ENCODE results near the gene SANBR.
"Not testable (repeated sequence)": the region's sequence is repeated elsewhere in the genome, so short reads cannot be mapped to it uniquely, and the experiment has no call there.

The SANBR gene

DNA sequence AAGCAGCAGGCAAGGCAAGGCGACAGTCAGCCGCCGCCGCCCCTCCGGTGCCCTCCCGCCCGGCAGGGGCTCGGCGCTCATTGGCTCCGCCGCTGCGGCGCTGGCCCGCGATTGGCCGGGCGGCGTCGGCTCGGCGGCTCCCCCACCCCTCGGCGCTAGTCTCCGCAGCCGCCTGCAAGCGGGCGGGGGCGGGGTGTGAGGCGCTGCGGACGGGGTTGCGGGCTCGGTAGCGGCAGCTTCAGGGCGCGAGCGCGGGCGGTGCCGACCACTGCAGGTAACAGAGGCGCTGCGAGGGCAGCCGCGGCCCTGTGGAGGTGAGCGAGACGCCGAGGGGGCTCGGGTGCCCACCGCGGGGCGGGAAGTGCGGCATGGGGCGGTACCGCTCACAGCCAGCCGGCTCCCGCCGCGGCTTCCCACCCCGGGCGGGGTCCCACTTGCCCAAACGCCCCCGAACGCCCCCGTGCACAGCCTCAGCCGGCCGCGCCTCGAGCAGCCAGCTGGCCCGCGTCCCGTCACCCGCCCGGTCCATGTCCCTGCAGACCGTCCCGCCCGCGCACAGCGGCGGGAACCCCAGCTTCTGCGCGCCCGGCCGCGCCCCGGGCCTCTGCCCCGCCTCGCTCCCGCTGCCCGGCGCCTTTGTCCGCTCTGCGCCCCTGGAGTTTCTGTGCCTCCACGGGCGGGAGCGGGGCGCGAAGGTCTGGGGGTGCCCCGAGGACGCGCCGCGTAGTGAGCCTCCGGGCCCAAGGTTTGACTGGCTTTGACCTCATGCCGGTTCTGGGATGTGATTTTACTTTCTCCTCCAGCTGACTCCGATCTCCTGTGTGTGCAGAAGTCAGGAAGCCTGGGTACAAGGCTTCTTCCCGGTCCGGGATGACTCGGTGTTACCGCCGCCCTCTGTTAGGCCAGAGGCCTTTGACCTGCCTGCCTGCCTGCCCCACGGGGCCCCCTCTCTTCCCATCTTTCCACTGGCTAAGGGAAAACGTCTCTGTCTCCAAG lies at the start of gene SANBR:
SANBR (plus strand) TSS at position 158 of the 996 bp plus-strand sequence. CDS start 4,480 bp downstream, outside the sequence.
- DNase-seq (ENCODE audit: low read depth), result peak; percentile 76

DNA sequence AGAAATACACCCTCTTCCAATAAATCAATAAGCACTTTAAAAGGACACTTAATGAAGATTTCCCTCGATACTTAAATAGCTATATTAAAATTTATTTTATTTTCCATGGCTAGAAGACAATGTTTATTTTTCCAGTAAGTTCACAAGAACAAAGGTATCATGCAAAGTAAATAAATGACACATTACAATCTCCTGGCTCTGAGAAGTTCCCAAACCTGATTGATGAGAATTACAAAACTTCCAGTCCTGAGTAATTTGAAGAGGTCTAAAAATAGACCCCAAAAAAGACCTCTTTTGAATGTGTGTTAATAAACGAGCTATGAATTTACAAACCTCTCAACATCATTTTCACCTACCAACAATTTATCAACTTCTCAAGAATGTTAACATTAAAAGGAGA lies 49.7 kb upstream of the SANBR start:
- no peak for DNase-seq (ENCODE audit: low read depth)

DNA sequence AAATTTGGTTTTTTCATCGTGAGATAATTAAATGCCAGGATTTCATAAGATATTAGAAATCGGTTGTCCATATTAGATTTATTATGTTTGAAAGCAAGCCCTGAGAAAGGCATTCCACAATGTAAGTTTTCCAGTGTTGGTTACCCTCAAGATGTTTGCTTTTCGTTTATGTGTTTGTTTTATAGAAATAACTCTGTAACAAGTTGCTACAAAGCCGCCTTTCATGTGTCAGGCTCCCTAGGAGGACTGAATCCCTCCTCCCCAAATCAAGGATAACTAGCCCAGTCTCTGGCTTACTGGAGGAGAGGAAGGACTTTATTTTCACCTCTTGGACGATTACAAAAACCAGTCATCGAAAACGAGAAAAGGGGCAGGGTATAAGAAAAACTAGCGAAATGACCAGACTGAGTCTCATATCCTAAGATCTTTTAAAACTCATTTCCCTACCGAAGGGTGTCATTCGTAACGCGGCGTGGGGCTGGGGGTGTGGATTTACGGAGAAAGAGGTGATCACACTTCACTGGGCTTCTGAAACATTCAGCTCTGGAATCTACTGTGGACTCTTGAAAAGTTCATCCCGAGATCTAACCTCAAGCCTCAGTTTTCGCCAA lies 49.2 kb upstream of the SANBR start:
- DNase-seq (ENCODE audit: low read depth), result no peak

DNA sequence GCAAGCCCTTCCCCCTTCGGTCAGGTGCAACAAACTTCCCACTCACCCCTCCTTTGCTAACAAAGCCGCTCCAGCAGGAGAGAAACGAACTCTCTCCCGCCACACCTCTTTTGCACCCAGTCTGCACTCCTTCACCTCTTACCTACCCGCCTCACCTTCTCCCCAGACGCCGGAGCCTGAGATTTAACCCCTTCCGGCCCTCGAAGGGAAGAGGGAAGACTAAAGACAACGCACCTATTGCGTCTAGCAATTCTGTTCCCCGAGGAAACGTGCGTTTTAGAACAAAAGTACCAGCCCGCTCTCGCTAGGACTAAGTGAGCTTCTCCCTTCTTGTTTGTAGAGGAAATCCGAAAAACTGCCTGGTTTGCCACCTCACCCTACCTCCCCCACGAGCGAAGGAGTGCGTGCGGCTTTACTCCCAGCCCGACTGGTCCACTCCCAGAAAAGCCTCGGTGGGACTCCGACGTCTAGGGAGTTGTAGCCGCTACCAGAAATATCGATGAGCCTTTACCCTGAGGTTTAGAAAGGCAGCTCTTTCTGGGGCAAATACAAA lies 48.6 kb upstream of the SANBR start:
- peak; percentile 48 for DNase-seq (ENCODE audit: low read depth)

DNA sequence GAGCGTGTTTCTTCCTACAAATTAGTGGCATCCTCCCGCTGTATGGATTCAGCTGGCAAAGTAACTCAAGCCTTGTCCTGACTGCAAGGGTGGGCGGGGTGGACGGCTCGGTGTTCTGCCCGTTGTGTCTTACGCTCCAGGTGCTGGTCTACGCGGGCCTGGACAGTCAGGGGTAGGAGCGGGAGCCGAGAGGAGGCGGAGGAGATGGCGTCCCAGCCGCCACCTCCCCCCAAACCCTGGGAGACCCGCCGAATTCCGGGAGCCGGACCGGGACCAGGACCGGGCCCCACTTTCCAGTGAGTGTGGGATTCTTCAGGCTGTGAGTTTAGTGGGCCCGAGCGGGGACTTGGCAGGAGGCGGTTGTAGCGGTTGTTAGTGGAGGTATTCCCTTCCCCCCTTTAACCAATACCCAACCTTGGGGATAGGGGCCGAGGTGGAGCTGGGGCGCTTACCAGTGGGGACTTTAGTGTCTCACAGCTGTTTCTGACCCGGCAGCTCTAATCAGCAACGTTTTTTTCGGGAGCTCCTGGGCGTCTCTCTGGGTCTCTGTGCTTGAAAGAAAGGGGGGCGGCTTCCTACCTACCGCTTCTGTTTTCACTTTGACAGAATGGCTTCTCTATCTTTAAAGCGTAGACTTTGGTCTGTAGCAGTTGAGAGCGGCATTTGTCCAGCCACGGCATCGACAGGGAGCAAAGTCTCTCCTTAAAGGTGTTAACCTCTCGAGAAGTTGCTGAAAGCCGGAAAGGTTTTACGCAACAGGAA lies 47.9 kb upstream of the SANBR start, which contains the start of the genes PEX13 and PUS10:
PEX13 (plus strand) TSS at position 165 of the 762 bp plus-strand sequence; CDS start at position 205, 40 bp downstream.
PUS10 (minus strand) TSS at position 700 of the 762 bp plus-strand sequence. CDS start 6,365 bp downstream, outside the sequence.
- peak; percentile 53 for DNase-seq (ENCODE audit: low read depth)

DNA sequence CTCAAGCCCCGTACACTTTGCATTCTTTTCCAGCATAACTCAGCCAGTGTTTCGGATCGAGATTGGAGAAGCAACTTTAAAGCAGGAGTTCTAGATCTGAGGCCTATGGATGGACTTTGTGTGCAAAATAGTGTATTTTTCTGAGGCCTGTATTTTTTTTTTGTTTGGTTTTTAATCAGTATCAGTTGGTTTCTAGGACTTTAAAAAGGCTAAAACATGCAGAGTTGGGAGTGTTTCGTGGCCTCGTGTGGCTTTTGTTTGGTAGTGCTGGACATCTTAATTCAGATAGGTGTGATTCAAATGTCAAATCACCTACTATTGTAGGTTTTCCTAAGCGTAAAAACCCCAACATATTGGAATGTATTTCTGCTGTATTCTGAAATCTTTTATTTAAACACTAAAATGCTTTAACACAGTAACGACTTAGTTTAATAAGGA lies 47.3 kb upstream of the SANBR start:
- DNase-seq (ENCODE audit: low read depth), result no peak

DNA sequence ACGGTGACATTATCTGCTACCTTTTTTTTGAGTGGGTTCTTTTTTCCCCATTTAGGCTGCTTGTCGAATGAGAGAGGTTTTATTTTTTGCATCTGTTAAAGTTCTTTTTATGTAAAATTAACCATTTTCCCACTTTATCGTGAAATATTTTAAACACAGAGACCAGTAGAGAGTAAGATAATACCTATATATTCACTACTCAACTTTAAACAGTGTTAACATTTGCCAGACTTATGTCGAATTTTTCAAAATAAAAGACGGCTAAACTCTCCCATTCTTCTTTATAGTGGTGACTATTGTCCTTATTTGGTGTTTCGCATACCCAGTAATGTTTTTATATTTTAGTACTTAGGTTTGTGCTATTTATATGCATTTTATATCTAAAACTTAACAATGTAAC lies 46.9 kb upstream of the SANBR start:
- DNase-seq (ENCODE audit: low read depth), result no peak

DNA sequence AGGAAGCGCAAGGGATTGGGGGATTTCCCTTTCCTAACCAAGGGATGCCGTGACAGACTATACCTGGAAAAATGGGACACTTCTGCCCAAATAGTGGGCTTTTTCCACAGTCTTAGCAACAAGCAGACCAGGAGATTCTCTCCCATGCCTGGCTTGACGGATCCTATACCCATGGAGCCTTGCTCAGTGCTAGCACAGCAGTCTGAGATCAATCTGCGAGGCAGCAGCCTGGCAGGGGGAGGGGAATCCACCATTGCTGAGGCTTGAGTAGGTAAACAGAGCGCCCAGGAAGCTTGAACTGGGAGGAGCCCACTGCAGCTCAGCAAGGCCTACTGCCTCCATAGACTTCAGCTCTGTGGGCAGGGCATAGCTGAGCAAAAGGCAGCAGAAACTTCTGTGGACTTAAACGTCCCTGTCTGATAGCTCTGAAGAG lies 44.4 kb upstream of the SANBR start:
- DNase-seq (ENCODE audit: low read depth), result no peak

DNA sequence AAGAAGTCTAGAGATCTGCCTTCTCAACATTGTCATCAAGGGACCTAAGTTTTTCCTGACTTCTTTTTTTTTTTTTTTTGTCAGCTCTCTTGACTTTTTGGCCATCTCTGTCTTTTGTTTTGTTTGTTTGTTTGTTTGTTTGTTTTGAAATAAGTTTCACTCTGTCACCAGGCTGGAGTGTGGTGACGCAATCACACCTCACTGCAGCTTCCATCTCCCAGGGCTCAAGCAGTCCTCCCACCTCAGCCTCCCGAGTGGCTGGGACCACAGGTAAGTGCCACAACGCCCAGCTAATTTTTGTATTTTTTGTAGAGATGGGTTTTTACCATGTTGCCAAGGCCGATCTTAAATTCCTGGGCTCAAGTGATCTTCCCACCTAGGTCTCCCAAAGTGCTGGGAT lies 42.0 kb upstream of the SANBR start:
- DNase-seq (ENCODE audit: low read depth), result no peak

DNA sequence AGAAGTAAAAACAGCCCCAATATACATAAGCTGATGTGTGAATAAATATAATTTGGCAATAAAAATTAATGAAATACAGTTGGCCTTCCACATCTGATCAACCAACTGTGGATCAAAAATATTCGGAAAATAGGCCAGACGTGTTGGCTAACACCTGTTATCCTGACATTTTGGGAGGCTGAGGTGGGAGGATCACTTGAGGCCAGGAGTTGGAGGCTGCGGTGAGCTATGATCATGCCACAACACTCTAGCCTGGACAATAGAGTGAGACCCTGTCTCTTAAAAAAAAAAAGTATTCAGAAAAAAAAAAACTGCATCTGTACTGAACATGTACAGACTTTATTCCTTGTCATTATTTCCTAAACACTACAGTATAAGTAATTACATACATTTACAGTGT lies 36.1 kb upstream of the SANBR start:
- DNase-seq (ENCODE audit: low read depth), result no peak

DNA sequence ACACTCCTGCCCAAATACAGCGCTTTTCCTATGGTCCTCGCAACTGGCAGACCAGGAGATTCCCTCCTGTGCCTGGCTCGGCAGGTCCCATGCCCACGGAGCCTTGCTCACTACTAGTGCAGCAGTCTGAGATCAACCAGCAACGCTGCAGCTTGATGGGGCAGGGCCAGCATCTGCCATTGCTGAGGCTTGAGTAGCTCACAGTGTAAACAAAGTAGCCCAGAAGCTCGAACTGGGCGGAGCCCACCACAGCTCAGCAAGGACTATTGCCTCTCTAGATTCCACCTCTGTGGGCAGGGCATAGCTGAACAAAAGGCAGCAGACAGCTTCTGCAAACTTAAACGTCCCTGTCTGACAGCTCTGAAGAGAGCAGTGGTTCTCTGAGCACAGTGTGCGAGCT lies 31.1 kb upstream of the SANBR start:
- DNase-seq (ENCODE audit: low read depth), result not testable (repeated sequence)

DNA sequence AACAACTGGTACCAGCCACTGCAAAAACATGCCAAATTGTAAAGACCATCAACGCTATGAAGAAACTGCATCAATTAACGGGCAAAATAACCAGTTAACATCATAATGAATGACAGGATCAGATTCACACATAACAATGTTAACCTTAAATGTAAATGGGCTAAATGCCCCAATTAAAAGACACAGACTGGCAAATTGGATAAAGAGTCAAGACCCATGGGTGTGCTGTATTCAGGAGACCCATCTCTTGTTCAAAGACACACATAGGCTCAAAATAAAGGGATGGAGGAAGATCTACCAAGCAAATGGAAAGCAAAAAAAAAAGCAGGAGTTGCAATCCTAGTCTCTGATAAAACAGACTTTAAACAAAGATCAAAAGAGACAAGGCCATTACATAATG lies 29.0 kb upstream of the SANBR start:
- not testable (repeated sequence) for DNase-seq (ENCODE audit: low read depth)

DNA sequence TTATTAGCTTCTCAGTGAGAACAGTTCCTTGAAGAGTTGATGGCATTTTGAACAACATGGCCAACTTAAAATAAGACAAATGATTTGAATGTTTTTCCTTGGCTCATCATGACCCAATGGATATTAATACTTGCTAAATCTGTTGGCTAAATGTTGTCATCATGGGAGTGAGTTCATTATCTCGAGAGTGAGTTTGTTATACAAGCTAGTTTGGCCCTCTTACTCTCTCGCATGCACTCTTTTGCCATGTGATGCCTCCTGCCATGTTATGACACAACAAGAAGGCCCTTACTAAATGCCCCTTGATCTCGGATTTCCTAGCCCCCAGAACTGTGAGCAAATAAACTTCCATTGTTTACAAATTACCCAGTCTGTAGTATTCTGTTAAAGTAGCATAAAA lies 22.9 kb upstream of the SANBR start:
- no peak for DNase-seq (ENCODE audit: low read depth)

DNA sequence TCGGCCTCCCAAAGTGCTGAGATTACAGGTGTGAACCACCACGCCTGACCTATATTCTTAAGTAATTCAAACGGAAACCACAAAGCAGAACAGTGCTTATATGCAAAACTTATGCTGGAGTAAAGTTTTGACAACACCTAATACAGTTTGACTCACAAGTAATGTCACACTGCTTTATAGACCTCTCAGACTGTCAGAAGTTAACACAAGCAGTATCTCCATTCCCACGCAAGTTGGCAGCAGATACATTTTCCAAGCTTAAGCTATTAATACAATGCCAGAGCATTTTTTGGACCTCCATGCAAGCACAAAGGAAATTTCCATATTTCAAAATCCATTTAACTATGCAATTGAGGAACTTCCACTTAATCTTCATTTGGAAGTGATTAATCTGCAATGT lies 21.0 kb upstream of the SANBR start:
- DNase-seq (ENCODE audit: low read depth), result no peak

DNA sequence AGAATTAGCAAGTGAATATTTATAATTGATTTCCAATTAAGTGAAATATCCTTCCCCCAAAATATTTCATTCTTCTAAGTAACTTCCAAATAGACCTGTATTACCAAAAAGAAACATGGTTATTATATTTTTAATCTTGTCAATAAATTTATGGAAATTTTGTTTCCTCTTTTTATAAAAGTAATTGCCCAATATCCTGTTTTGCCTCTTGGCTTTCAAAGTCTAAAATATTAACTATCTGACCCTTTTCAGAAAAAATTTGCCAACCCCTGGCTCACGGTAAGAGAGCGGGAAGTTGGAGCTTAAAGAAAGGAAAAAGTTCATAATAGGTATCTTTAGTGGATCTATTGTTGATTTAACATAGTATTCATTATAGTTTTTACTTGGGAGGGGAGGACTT lies 20.4 kb upstream of the SANBR start:
- no peak for DNase-seq (ENCODE audit: low read depth)

DNA sequence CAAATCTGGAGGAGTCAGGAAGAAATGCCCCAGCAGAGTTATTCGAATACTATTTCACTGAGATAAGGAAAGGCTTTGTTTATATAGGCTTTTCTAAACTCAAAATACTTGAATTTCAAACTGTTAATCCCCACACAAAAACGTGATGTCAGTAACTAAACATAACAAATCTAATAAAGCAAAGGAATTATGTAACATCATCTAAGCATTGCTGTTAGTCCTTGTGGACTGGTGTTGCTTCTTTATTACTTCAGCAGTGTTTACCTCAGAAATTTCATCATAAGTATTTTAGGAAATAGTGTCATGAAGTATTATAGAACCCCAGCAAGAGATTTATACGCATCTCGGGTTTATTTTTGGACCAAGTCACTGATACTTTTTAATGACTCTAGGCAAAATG lies 19.7 kb upstream of the SANBR start:
- no peak for DNase-seq (ENCODE audit: low read depth)

DNA sequence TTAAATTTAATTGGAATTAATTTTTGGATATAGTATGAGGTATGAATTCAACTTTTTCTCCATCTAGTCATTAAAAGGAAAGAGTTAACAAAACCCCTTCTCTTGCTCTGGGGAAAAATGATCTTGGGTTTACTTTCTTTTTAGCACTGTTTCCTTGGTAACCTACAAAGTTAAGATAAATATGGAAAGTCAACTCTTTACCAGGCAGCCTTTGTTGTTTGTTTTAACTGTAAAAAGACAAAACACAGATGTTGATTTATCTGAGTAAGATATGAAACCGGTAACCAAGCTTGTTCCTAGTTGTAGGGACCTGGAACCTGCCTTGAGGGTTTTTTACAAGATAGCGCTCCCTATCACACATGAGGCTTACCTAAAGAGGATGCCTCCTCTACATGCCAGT lies 10.1 kb upstream of the SANBR start:
- DNase-seq (ENCODE audit: low read depth), result no peak

DNA sequence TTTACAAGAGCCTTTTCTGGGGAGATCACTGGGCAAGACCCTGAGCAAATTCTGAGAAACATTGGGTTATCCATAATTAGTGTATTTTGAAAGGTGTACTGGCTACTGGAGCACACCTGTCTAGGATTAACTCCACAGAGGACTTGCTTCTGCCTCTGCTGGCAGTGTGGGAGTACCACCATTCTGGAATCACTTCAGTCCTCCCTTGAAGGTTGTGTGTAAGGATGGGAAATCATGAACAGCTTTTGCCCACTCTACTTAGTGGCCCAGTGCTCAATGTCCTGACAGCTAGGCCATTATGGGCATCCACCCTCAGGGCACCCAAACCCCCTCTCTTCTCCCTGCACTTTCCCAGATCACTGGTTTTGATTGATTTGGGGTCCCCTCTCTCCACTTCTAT lies 8.1 kb upstream of the SANBR start:
- DNase-seq (ENCODE audit: low read depth), result no peak

DNA sequence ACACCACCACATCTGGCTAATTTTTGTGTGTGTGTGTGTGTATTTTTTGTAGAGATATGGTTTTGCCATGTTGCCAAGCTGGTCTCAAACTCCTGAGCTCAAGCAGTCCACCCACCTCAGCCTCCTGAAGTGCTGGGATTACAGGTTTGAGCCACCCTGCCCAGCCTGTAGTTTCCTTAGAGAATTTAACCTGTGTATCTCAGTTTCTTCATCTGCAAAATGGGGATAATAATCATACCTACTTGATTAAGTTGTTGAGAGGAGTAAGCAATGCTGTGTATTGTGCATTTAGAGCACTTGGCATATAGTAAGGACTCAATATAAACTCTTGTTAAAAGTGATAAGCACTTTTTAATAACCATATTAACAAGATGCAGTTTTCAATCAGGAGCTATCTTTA lies 6.3 kb upstream of the SANBR start:
- DNase-seq (ENCODE audit: low read depth), result no peak

DNA sequence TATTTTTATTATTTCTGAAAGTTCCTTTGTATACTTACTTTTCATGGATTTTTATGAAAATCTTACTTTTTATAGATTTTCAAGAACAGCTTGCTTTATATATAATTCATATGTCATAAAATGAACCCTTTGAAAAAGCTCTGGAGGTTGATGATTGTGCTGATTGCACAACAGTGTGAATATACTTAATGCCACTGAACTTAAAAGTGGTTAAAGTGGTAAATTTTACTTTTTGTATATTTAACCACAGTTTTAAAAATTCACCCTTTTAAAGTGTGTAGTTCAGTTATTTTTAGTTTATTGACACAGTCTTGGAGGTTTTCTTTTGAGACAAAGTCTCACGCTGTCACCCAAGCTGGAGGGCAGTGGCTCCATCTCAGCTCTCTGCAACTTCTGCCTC lies 8.4 kb downstream of the SANBR start:
- DNase-seq (ENCODE audit: low read depth), result no peak

DNA sequence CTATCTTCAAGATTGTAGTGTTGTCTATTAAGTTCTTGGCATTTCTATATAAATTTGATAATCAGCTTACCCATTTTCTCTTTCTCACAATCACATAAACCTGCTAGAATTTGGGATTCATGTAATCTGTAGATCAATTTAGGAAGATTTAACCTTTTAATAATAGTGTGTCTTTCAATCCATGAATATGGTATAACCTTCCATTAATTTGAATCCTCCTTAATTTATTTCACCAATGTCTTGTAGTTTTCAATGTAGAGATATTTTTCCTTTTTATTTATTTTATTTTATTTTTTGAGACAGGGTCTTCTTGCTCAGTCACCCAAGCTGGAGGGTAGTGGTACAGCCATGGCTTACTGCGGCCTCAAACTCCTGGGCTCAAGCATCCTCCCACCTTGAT lies 20.2 kb downstream of the SANBR start:
- DNase-seq (ENCODE audit: low read depth), result no peak

DNA sequence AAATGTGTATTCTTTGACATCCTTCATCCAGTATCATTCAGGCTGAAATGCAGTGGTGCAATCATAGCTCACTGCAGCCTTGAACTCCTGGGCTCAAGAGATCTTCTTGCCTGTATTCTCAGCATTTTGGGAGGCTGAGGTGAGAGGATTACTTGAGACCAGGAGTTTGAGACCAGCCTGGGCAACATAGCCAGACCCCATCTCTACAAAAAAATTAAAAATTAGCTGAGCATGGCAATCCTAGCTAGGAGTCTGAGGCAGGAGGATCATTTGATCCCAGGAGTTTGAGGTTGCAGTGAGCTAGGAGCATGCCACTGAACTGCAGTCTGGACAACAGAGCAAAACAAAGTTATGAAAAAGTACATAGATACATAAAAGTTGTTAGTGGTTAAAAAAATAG lies 24.1 kb downstream of the SANBR start:
- DNase-seq (ENCODE audit: low read depth), result no peak

Data from stimulated activated CD8-positive, alpha-beta memory T cell treated with anti-CD3 and anti-CD28 coated beads, Interleukin-4, amount 100 ng/mL, for 24 hours (primary cell).